ENCODE data around the gene LRMDA. TPM values are rescaled to one million over a fixed set of nuclear protein-coding genes. Genes with fewer than 3 reads are reported as not detected.

Gene LRMDA
- total RNA-seq, 4 donors from 2014 or later: 2.2 to 7.8 (median 4.5) TPM

GRCh38 chr10:75925999-75926398 lies 494.6 kb downstream of the LRMDA start:
- 90 to 100% methylated on average over 1 of the region's 1 CpG for WGBS, 2 donors (ENCODE audit: low coverage in 1 of 2)
- Histone ChIP-seq H3K27ac (no peak overlapping the region), H3K9me3 (no peaks in the 10 kb centered on the region), H3K36me3 (no peaks in the 10 kb centered on the region), H3K4me3 (no peak overlapping the region), H3K4me1 (no peaks in the 10 kb centered on the region), H3K27me3 (no peaks in the 10 kb centered on the region)
- no peak for DNase-seq
- intact Hi-C loops (cut with DNase I; ENCODE audit: low total_unique reads) (no loop called here), in situ Hi-C loops (cut with MboI; ENCODE audit: low pct_ligation_motif_present in 1 of 4, low pct_unique_long_range_greater_than_20kb in 1 of 4, low sequenced_read_pairs in 3 of 4) (no loop called here)
- TF ChIP-seq EP300 (IDR thresholded peaks at IDR 0.05; ENCODE audit: low read depth): no peak
- no peak for TF ChIP-seq POLR2A (IDR thresholded peaks at IDR 0.05)
- no peak for TF ChIP-seq CTCF (IDR thresholded peaks at IDR 0.05)
- no peak for TF ChIP-seq POLR2AphosphoS5 (IDR thresholded peaks at IDR 0.05)

GRCh38 chr10:75926763-75927162 lies 495.3 kb downstream of the LRMDA start:
- H3K4me3 ChIP-seq: no peak overlapping the region
- no peaks in the 10 kb centered on the region for H3K9me3 ChIP-seq
- no peak overlapping the region for H3K27ac ChIP-seq
- H3K4me1 ChIP-seq: no peaks in the 10 kb centered on the region
- 68% methylated on average over 4 of the region's 4 CpGs; no CpG with 5 or more reads in 1 of the 2 donors for WGBS, 2 donors (ENCODE audit: low coverage in 1 of 2)
- H3K36me3 ChIP-seq: no peaks in the 10 kb centered on the region
- DNase-seq: peak; percentile 47
- intact Hi-C loops (cut with DNase I; ENCODE audit: low total_unique reads): no loop called here
- no peaks in the 10 kb centered on the region for H3K27me3 ChIP-seq
- in situ Hi-C loops (cut with MboI; ENCODE audit: low pct_ligation_motif_present in 1 of 4, low pct_unique_long_range_greater_than_20kb in 1 of 4, low sequenced_read_pairs in 3 of 4): no loop called here
- TF ChIP-seq CTCF (IDR thresholded peaks at IDR 0.05): peak in 1 of 5 experiments; percentile 48
- no peak for TF ChIP-seq POLR2AphosphoS5 (IDR thresholded peaks at IDR 0.05)

- H3K9me3 ChIP-seq: no peaks in the 10 kb centered on the region
- no peak overlapping the region for H3K4me3 ChIP-seq
- intact Hi-C loops (cut with DNase I; ENCODE audit: low total_unique reads) (no loop called here), in situ Hi-C loops (cut with MboI; ENCODE audit: low pct_ligation_motif_present in 1 of 4, low pct_unique_long_range_greater_than_20kb in 1 of 4, low sequenced_read_pairs in 3 of 4) (no loop called here)
- H3K36me3 ChIP-seq: no peaks in the 10 kb centered on the region
- no peaks in the 10 kb centered on the region for H3K4me1 ChIP-seq
- no peaks in the 10 kb centered on the region for H3K27me3 ChIP-seq
- WGBS, 2 donors (ENCODE audit: low coverage in 1 of 2): 92 to 94% methylated on average over 5 to 6 of the region's 6 CpGs
- no peak overlapping the region for H3K27ac ChIP-seq
- TF ChIP-seq POLR2A (IDR thresholded peaks at IDR 0.05): no peak
- no peak for TF ChIP-seq POLR2AphosphoS5 (IDR thresholded peaks at IDR 0.05)
- TF ChIP-seq EP300 (IDR thresholded peaks at IDR 0.05; ENCODE audit: low read depth): no peak
- no peak for TF ChIP-seq CTCF (IDR thresholded peaks at IDR 0.05)
- no peak for DNase-seq
These were observed 496.8 kb downstream of the LRMDA start for GRCh38 chr10:75928231-75928630.

- DNase-seq: no peak
- H3K36me3 ChIP-seq: no peaks in the 10 kb centered on the region
- WGBS, 2 donors (ENCODE audit: low coverage in 1 of 2): 77% methylated on average over 2 of the region's 2 CpGs; no CpG with 5 or more reads in 1 of the 2 donors
- H3K27ac ChIP-seq: no peak overlapping the region
- in situ Hi-C loops (cut with MboI; ENCODE audit: low pct_ligation_motif_present in 1 of 4, low pct_unique_long_range_greater_than_20kb in 1 of 4, low sequenced_read_pairs in 3 of 4): no loop called here
- TF ChIP-seq POLR2A (IDR thresholded peaks at IDR 0.05) (no peak), POLR2AphosphoS5 (IDR thresholded peaks at IDR 0.05) (no peak), CTCF (IDR thresholded peaks at IDR 0.05) (no peak), EP300 (IDR thresholded peaks at IDR 0.05; ENCODE audit: low read depth) (no peak)
- no peaks in the 10 kb centered on the region for H3K9me3 ChIP-seq
- intact Hi-C loops (cut with DNase I; ENCODE audit: low total_unique reads): no loop called here
- H3K4me3 ChIP-seq: no peak overlapping the region
- H3K27me3 ChIP-seq: no peaks in the 10 kb centered on the region
- no peaks in the 10 kb centered on the region for H3K4me1 ChIP-seq
These were observed 498.3 kb downstream of the LRMDA start for GRCh38 chr10:75929630-75930161.

All from transverse colon (tissue), 4 donors.